ENCODE results near the gene ZNF366.

GRCh38 chr5:72506158-72506549, 1.1 kb downstream of the ZNF366 start:
- TF ChIP-seq CTCF (IDR thresholded peaks at IDR 0.05) (no peak), POLR2A (IDR thresholded peaks at IDR 0.05) (no peak)

Data from uterus (tissue), 2 donors.